ENCODE measurements around the gene IFNG.

IFNG gene

GRCh38 chr12:68115281-68115680 lies 44.3 kb downstream of the IFNG start:
- DNase-seq (ENCODE audit: low read depth in 2 of 2), result no peak

GRCh38 chr12:68114606-68115005 lies 44.9 kb downstream of the IFNG start:
- no peak for DNase-seq (ENCODE audit: low read depth in 2 of 2)

- peak in 1 of 2 donors; percentile 24 for DNase-seq (ENCODE audit: low read depth in 2 of 2)
Observed at GRCh38 chr12:68113644-68114043, 45.9 kb downstream of the IFNG start.

GRCh38 chr12:68111995-68112394 lies 47.5 kb downstream of the IFNG start:
- DNase-seq (ENCODE audit: low read depth in 2 of 2), result no peak

- no peak for DNase-seq (ENCODE audit: low read depth in 2 of 2)
Observed at GRCh38 chr12:68109444-68110217, 49.9 kb downstream of the IFNG start.

- no peak for DNase-seq (ENCODE audit: low read depth in 2 of 2)
Observed at GRCh38 chr12:68109001-68109400, 50.5 kb downstream of the IFNG start.

- no peak for DNase-seq (ENCODE audit: low read depth in 2 of 2)
Observed at GRCh38 chr12:68106660-68107059, 52.9 kb downstream of the IFNG start.

- no peak for DNase-seq (ENCODE audit: low read depth in 2 of 2)
Observed at GRCh38 chr12:68106160-68106559, 53.4 kb downstream of the IFNG start.
